GM12891 (cell line): ENCODE data around the gene ZNF407.

ENCODE experiments used
- POLR2A ChIP-seq: IDR thresholded peaks from 2 replicates; pipeline ENCODE4 v1.6.1; 2011; ENCODE audit warnings: low read depth, low read length, control low read depth
- POLR2AphosphoS5 ChIP-seq: IDR thresholded peaks from 2 replicates; pipeline ENCODE4 v1.6.1; 2011; ENCODE audit warnings: low read depth, low read length, control low read depth
- TAF1 ChIP-seq: IDR thresholded peaks from 2 replicates; pipeline ENCODE4 v1.6.1; 2011; ENCODE audit warnings: low read depth, low read length, control low read depth

- TF ChIP-seq TAF1, result no peak
- no peak for TF ChIP-seq POLR2A
- no peak for TF ChIP-seq POLR2AphosphoS5
Measured at GRCh38 chr18:74609535-74609934, 11.9 kb downstream of the ZNF407 start.
